SU-DHL-6 (cell line): ENCODE data around the gene RANBP1.

ENCODE experiments used
- H2AFZ ChIP-seq: fragments of 200-600 bp; sonication (generic); 2 replicates; pipeline ENCODE4 v1.6.1; 2014; ENCODE audit warnings: low read depth, mild to moderate bottlenecking, moderate library complexity, mixed read lengths, antibody characterized with exemption, low read length; ENCODE audit not compliant: severe bottlenecking
- H3F3A ChIP-seq: fragments of 200-600 bp; shearing (Covaris generic); 2 replicates; pipeline ENCODE4 v1.6.0; 2016; ENCODE audit warnings: antibody characterized with exemption, mild to moderate bottlenecking; ENCODE audit not compliant: insufficient read depth
- H3K27ac ChIP-seq: fragments of 200-600 bp; sonication (generic); 2 replicates; pipeline ENCODE4 v1.5.1; 2016; ENCODE audit warnings: low read depth, mild to moderate bottlenecking, low read length, moderate library complexity, mixed read lengths
- H3K27me3 ChIP-seq: fragments of 200-600 bp; sonication (generic), shearing (Covaris generic); 2 replicates; pipeline ENCODE4 v1.6.0; 2014; ENCODE audit warnings: mild to moderate bottlenecking, low read length
- H3K36me3 ChIP-seq: fragments of 200-600 bp; sonication (generic); 2 replicates; pipeline ENCODE4 v1.6.1; 2014; ENCODE audit warnings: mild to moderate bottlenecking, low read length, mixed read lengths
- H3K4me2 ChIP-seq: fragments of 300-600, 200-600 bp; shearing (Covaris generic), sonication (generic); 2 replicates; pipeline ENCODE4 v1.6.0; 2014; ENCODE audit warnings: low read length, low read depth, mild to moderate bottlenecking; ENCODE audit not compliant: poor library complexity, severe bottlenecking
- H3K4me3 ChIP-seq: fragments of 200-600 bp; sonication (generic); 2 replicates; pipeline ENCODE4 v1.5.1; 2014; ENCODE audit warnings: antibody characterized with exemption, low read length, mild to moderate bottlenecking, mixed read lengths; ENCODE audit not compliant: insufficient read depth, poor library complexity, severe bottlenecking
- H3K79me2 ChIP-seq: fragments of 200-600 bp; sonication (generic); 2 replicates; pipeline ENCODE4 v1.6.1; 2014; ENCODE audit warnings: mild to moderate bottlenecking, low read length, moderate library complexity; ENCODE audit not compliant: insufficient read depth
- H3K9ac ChIP-seq: fragments of 200-600 bp; sonication (generic); 2 replicates; pipeline ENCODE4 v1.7.0; 2014; ENCODE audit warnings: mild to moderate bottlenecking, low read length
- H3K9me2 ChIP-seq: fragments of 200-600 bp; sonication (generic); replicated peaks from 2 replicates; pipeline ENCODE4 v1.6.1; 2014; ENCODE audit warnings: low read length; ENCODE audit not compliant: insufficient read depth
- H3K9me3 ChIP-seq: fragments of 200-600 bp; sonication (generic); 2 replicates; pipeline ENCODE4 v1.6.1; 2014; ENCODE audit warnings: low read length, mixed read lengths; ENCODE audit not compliant: insufficient read depth
- H4K20me1 ChIP-seq: fragments of 200-600 bp; sonication (generic); 2 replicates; pipeline ENCODE4 v1.6.1; 2014; ENCODE audit warnings: low read depth, mild to moderate bottlenecking, antibody characterized with exemption, low read length, moderate library complexity, mixed read lengths
- CTCF ChIP-seq: fragments of 200-600 bp; sonication (generic); IDR thresholded peaks from one replicate; pipeline ENCODE4 v1.5.1; 2017; ENCODE audit warnings: antibody characterized with exemption, mild to moderate bottlenecking, low read length, moderate library complexity; ENCODE audit not compliant: insufficient read depth, poor library complexity, severe bottlenecking
- EZH2phosphoT487 ChIP-seq: fragments of 200-600 bp; sonication (generic), shearing (Covaris generic); conservative IDR thresholded peaks from 2 replicates; pipeline ENCODE4 v1.6.1; 2018; ENCODE audit warnings: mild to moderate bottlenecking, antibody characterized with exemption, low read length, moderate library complexity, mixed read lengths

Gene RANBP1

GRCh38 chr22:20106205-20106848 is 9.6 kb upstream of the RANBP1 start:
- Histone ChIP-seq H3K27me3 (no peaks in the 10 kb centered on the region), H3K4me2 (no peak overlapping the region), H3K9me3 (no peaks in the 10 kb centered on the region), H3K9me2 (no peaks in the 10 kb centered on the region), H3K79me2 (no peaks in the 10 kb centered on the region), H3K9ac (no peak overlapping the region), H2AFZ (no peak overlapping the region), H3K27ac (no peak overlapping the region), H3K36me3 (no peaks in the 10 kb centered on the region), H3F3A (peaks cover 12% of the 10 kb centered on the region), H4K20me1 (no peaks in the 10 kb centered on the region), H3K4me3 (no peak overlapping the region)
- TF ChIP-seq CTCF (no peak), EZH2phosphoT487 (no peak)

GRCh38 chr22:20106849-20107237 is 9.1 kb upstream of the RANBP1 start:
- no peaks in the 10 kb centered on the region for H3K9me3 ChIP-seq
- H3K9me2 ChIP-seq = no peaks in the 10 kb centered on the region
- H3K27ac ChIP-seq = no peak overlapping the region
- no peaks in the 10 kb centered on the region for H3K36me3 ChIP-seq
- no peak overlapping the region for H2AFZ ChIP-seq
- no peak overlapping the region for H3K4me2 ChIP-seq
- H3K9ac ChIP-seq = no peak overlapping the region
- no peaks in the 10 kb centered on the region for H3K27me3 ChIP-seq
- no peak overlapping the region for H3K4me3 ChIP-seq
- H3K79me2 ChIP-seq = no peaks in the 10 kb centered on the region
- TF ChIP-seq CTCF (no peak), EZH2phosphoT487 (no peak)
- peaks cover 12% of the 10 kb centered on the region for H3F3A ChIP-seq
- H4K20me1 ChIP-seq = no peaks in the 10 kb centered on the region

GRCh38 chr22:20107471-20107901 is 8.4 kb upstream of the RANBP1 start:
- TF ChIP-seq CTCF (no peak), EZH2phosphoT487 (no peak)
- H4K20me1 ChIP-seq = no peaks in the 10 kb centered on the region

More at GRCh38 chr22:20107471-20107901, 8.4 kb upstream of the RANBP1 start:
- Histone ChIP-seq H3K27me3 (no peaks in the 10 kb centered on the region), H3F3A (peaks cover 15% of the 10 kb centered on the region), H3K4me2 (no peak overlapping the region), H3K27ac (no peak overlapping the region), H3K79me2 (no peaks in the 10 kb centered on the region), H3K4me3 (no peak overlapping the region), H2AFZ (no peak overlapping the region), H3K9me3 (no peaks in the 10 kb centered on the region), H3K9me2 (no peaks in the 10 kb centered on the region), H3K9ac (no peak overlapping the region), H3K36me3 (no peaks in the 10 kb centered on the region)
